GM19193 (cell line): ENCODE results near the gene BAIAP2L2.

ENCODE experiments used
- POLR2A ChIP-seq: IDR thresholded peaks from 4 replicates; pipeline ENCODE4 v1.6.1; 2011; ENCODE audit not compliant: insufficient read depth, insufficient read length; ENCODE audit errors: extremely low read depth

The BAIAP2L2 gene

GRCh38 chr22:38080850-38081635 lies 29.4 kb downstream of the BAIAP2L2 start:
- TF ChIP-seq POLR2A = no peak

DNA sequence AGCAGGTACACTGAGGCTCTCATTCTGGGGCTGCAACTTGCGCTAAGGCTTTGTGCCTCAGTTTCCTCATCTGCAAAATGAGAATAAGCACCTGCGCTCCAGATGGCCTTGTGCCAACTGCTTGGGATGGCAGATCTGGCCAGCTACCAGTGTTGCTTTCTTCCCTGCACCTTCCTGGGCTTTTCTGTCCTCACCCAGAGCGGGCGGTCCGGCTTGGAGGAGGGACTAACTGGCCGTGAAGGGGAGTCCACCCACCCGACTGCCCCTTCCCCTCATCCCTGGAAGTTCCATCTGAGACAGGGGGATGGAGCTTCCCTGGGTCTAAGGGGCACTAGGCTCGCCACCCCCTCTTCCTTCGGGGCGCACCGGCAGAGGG lies 30.0 kb downstream of the BAIAP2L2 start:
- no peak for TF ChIP-seq POLR2A

DNA sequence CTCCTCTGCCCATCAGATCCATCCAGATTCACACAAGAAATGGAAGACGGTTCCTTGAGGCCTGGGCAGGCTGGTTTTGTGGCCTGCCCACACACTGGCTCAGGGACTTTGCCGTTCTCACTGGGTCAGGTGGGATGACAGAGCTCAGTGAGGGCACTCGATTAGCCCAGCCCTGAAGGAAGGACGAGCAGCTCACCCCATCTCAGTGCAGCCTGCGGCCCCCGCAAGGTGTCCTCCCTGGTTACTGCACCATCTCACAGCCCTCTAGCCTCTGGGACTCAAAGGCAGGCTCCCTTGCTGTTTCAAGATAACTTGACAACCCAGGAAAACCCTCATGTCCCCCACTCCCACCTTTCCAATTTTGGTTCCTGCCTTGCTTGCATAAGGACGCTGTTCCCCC lies 30.7 kb downstream of the BAIAP2L2 start:
- TF ChIP-seq POLR2A = no peak

DNA sequence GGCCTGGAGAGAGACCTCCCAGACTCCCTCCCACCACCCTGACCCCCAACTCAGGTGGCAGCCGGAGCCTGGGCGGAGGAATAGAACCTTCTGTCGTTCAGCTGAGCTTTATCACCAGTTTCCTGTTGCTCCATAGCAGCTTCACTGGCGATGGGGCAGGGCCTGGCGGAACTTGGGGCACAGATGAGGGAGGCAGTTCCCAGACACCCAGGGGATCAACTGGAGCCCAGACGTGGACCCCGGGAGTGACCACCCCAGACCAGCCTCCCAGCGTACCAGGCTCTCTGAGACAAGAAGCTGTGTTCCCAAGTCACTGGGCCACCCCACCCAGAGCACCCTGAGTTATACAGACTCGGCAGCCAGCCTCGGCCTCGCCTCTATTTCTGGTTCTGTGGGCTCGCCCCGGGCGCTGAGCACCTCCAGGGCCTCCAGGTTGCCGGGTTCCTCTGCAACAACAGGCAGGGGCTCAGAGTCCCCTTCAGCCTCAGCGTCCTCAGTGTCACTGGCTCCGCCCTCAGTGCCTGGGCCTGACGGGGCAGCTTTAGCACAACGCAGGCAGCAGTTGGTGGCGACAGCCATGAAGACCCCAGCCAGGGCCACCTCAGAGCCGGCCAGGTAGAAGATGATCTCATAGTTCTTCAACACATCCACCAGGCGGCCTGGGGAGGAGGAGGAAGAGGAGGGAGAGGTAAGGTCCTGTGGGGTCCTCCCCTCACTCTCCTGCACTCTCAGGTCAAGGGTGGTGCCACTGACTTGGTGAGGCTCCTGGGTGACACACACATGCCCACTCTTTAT lies 32.2 kb downstream of the BAIAP2L2 start:
- no peak for TF ChIP-seq POLR2A

DNA sequence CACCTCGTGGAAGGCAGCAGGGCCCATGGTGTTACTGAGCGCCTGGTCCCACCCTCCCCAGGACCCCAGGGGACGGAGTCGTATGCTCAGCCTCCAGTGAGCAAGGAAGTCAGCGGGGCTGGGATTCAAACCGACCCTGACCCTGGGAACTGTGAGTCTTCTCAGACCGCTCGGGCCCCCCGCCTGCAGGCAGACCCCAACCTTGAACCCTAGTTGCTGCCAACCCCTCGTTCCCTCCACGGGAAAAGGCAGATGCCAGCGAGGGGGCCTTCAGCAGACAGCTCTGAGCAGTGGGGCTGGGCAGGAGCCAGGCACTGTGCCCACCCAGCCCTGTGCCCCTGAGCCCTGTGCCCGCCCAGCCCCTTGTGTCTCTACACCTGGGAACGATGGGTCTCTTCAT lies 32.9 kb downstream of the BAIAP2L2 start:
- TF ChIP-seq POLR2A = no peak

- TF ChIP-seq POLR2A = no peak
Observed at GRCh38 chr22:38077096-38077495, 33.4 kb downstream of the BAIAP2L2 start.

DNA sequence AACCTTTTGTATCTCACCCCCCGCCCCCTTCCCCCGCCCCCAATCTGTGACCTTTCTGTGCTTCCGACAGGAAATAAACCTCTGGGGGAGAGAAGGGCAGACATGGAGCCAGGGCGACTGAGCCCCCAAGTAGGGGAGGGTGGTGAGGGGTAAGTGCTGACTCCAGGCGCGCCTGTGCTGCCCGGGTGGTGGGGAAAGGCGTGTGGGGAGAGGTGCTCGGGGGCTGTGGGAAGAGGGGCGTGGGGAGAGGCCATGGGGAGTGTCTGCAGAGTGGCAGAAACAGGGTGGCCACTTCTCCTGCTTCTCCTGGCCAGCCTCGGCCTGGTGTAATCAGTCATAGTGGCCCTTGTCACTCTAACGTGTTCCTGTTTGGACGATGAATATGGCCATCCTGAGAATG lies 34.5 kb downstream of the BAIAP2L2 start:
- TF ChIP-seq POLR2A = no peak

DNA sequence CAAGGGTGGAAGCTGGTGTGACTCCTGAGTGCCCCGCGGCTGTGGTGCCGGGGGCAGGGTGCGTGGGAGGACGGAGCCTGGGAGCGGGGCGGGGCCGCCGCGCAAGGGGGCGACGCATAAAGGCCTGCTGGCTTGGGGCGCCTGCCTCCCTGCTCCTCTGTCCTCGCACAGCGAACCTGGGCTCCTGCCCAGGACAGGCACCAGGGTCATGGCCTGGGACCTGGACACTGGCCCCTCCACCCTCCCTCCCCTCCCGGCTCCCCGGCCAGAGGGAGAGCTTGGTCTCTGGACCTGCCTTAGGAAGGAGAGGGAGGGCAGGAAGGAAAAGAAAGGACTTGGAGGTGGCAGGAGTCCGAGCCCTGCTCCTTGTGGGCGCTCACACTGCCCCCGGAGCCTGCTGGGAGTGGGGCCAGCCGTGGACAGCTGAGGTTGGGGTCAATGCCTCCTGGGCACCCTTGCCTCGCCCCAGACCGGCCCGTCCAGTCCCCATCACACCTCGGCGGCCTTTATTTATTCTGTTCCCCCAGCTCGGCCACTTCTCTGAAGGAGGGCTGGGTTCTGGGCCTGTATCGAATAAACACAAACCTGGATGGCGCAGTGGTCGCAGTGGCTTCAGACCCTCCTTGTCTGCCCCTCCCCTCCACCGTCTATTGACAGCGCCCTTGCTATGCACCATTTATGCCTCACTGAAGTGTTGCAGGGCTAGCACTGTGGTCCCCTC lies 35.2 kb downstream of the BAIAP2L2 start:
- TF ChIP-seq POLR2A = no peak

DNA sequence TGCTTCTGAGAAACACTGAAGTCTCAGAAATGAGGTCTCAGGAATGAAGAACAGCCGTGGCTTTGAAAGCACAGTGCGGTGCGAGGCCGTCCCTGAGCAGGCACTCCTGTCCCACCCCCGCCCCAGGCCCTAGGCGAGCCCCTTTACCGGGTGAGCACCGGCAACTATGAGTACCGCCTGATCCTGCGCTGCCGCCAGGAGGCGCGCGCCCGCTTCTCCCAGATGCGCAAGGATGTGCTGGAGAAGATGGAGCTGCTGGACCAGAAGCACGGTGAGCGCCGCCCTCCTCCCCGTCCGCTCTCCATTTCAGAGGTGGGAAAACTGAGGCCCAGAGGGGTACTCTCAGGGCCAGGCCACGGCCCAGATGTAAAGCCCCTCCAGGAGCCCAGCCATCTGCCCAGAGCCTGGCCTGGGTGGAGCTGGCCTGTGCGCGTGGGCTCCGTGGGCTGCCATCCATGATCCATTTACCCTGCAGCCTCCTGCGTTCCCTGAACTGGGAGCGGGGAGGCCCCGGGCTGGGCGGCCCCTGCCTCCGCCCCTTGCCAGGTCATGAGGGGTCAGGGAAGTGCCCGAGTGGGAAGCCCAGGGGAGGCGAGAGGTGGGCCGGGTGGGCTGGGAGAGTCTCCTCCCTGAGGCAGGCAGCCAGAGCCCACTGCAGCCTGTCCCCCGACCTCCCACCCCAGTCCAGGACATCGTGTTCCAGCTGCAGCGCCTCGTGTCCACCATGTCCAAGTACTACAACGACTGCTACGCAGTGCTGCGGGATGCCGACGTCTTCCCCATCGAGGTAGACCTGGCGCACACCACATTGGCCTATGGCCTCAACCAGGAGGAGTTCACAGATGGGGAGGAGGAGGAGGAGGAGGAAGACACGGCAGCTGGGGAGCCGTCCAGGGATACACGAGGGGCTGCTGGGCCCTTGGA lies 36.0 kb downstream of the BAIAP2L2 start:
- no peak for TF ChIP-seq POLR2A

GRCh38 chr22:38073150-38074130 lies 37.0 kb downstream of the BAIAP2L2 start:
- TF ChIP-seq POLR2A = no peak

- no peak for TF ChIP-seq POLR2A
Observed at GRCh38 chr22:38072322-38073149, 37.9 kb downstream of the BAIAP2L2 start.
